ENCODE data around the gene DNMBP.

DNA sequence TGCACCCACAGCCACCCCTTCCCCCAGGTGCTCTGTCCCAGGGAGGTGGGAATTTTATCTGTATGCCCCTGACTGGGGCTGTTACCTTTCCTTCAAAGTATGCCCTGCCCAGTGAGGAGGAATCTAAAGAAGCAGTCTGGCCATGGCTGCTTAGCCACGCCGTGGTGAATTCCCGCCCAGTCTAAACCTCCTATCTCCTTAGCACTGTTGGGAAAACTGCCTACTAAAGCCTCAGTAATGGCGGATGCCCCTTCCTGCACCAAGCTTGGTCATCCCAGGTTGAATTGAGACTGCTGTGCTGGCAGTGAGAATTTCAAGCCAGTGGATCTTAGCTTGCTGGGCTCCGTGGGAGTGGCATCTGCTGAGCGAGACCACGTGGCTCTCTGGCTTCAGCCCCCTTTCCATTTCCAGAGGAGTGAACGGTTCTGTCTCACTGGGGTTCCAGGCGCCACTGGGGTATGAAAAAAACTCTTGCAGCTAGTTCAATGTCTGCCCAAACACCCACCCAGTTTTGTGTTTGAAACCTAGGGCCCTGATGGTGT is 140.1 kb downstream of the DNMBP start:
- no peak for TF ChIP-seq POLR2A (IDR thresholded peaks at IDR 0.05)
- TF ChIP-seq, protein P1, sequence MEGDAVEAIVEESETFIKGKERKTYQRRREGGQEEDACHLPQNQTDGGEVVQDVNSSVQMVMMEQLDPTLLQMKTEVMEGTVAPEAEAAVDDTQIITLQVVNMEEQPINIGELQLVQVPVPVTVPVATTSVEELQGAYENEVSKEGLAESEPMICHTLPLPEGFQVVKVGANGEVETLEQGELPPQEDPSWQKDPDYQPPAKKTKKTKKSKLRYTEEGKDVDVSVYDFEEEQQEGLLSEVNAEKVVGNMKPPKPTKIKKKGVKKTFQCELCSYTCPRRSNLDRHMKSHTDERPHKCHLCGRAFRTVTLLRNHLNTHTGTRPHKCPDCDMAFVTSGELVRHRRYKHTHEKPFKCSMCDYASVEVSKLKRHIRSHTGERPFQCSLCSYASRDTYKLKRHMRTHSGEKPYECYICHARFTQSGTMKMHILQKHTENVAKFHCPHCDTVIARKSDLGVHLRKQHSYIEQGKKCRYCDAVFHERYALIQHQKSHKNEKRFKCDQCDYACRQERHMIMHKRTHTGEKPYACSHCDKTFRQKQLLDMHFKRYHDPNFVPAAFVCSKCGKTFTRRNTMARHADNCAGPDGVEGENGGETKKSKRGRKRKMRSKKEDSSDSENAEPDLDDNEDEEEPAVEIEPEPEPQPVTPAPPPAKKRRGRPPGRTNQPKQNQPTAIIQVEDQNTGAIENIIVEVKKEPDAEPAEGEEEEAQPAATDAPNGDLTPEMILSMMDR (IDR thresholded peaks at IDR 0.05): no peak
